Stimulated activated CD8-positive, alpha-beta memory T cell treated with anti-CD3 and anti-CD28 coated beads, Interleukin-2, amount 100 ng/mL, for 1 hour (primary cell): ENCODE measurements around the gene CYP1A1.

Source experiments
- DNase-seq, 2 donors: peaks; one replicate each; pipeline ENCODE4 v3.0.0-alpha.2; 2020; ENCODE audit warnings: low read depth in 2 of 2

CYP1A1 gene, protein sequence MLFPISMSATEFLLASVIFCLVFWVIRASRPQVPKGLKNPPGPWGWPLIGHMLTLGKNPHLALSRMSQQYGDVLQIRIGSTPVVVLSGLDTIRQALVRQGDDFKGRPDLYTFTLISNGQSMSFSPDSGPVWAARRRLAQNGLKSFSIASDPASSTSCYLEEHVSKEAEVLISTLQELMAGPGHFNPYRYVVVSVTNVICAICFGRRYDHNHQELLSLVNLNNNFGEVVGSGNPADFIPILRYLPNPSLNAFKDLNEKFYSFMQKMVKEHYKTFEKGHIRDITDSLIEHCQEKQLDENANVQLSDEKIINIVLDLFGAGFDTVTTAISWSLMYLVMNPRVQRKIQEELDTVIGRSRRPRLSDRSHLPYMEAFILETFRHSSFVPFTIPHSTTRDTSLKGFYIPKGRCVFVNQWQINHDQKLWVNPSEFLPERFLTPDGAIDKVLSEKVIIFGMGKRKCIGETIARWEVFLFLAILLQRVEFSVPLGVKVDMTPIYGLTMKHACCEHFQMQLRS

GRCh38 chr15:74725225-74725774 is at the start of gene CYP1A1:
TSS of gene CYP1A1 (minus strand) at chr15:74725528. CDS start at chr15:74723097, 2,431 bp downstream.
- no peak for DNase-seq

- DNase-seq, result no peak
These were observed 48.5 kb upstream of the CYP1A1 start for GRCh38 chr15:74773731-74774252.

GRCh38 chr15:74773329-74773728 is 48.0 kb upstream of the CYP1A1 start:
- DNase-seq, result no peak

DNA sequence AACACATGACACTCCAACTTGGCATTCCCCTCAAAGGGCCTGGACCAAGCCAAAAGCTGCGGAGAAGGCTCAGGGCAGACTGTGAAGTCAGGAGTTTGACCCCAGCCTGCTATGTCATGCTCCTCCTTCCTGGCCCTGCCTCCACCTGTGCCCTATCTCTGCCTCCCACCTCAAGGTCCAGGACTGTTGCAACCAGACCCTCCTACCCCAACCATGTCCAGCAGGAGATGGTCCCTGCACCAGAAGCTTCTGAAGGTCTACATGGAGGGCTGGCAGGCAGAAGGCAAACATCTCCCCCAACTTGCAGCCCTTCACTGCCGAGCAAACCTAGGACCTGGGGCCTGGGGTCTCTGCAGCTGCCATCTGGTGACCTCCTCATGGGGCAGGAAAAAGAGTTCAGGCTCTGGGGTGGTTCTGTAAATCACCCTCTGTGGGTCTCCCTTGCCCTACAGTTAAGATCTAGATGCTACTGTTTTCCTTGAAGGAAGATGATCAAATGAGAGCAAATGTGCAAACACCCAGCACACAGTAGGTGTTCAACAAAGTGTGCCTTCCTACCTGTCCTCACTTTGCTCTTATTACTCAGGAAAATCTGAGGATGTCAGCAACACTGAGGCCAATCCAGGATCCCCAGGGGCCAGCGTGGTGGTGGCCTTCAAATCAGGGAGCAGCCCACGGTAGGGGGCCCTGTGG is 45.0 kb upstream of the CYP1A1 start:
- no peak for DNase-seq

GRCh38 chr15:74769463-74770025 is 44.2 kb upstream of the CYP1A1 start:
- DNase-seq, result no peak

DNA sequence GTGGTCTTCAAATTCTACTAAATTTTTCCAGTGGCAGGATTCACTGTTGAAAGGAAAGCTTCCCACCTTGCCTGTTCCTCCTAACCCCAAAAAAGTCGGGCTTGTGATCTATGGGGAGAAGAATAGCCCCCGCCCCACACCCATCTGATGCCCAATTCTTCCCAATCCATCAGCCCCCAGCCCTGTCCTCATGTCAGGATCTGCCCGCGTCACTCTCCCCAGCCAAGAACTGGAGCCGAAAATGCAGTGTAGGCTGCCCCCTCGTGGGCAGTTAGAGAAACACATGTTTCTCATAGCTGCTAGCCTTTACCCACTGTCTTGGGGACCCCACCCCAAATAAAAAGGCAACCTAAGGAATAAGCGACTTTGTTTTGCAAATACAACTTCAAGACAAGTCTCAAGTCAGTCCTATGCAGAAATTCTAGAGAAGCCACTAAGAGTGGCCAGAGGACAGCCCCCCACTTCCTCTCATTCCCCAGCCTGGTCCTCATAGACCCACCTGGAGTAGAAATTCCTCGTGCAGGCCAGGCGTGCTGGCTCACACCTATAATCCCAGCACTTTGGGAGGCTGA is 43.5 kb upstream of the CYP1A1 start:
- DNase-seq, result no peak

DNA sequence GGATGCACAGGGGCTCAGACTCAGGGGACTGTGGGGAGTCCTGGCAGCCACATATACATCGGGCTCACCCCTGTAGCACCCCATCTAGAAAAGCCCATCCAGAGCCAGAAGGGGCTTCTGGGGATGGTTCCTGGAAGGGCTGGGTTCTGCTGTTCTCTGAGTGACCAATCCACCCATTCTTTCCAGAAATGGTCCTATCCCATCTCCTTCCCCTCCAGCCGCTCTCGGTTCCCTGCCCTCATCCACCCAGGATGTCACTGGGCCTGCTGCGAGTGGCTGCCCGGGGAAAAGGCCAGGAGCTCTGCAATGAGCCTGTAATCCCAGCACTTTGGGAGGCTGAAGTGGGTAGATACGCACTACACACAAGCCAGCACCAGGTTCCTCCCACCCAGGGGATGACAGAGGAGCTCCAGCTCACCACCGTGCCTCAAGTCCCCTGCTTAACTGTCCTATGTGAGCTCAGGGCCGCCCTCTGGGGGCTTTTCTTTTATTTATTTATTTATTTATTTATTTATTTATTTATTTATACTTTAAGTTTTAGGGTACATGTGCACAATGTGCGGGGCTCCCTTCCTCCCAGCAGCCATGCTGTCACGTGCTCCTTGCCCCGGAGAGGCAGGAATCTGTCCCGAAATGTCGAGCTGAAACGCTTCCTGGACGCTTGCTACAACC is 42.9 kb upstream of the CYP1A1 start:
- no peak for DNase-seq

DNA sequence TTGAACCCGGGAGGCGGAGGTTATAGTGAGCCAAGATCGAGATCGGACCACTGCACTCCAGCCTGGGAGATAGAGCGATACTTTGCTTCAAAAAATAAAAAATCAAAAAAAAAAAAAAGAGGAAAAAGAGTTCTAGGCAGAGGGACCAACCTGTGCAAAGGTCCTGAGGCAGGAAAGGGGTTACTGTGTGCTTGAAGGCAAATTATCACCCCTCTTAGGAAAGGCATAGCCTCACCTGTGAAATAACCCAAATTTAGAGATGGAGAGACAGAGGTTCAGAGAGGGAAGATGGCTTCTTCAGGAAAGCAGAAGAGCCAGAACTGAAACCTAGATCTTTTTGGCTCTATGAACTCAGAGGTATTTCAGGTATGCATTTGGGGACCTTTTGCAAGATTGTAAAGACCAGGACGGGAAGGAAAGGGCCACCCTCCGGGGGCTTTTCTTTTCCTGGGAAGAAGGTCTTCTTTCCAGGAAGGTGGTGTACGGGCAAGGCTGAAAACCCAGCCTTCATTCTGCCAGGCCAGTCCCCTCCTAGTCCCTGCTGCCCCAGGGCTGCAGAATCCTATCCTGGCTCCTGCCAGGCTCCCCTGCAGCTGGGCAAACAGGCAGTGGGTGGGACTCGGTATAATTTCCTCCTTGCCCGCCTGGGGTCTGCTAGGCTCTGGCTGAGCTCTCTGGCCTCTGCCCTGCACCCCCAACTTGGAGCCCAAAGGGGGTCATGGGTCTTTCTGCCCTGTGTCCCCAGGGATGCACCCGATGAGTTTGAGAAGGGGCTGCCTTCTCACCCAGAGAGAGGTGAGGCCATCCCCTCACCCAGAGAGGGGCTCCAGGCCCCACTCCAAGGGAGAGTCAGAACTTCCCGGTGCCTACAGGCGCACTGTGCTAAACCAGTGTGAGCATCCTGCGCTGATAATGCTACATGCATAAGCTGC is 42.1 kb upstream of the CYP1A1 start:
- no peak for DNase-seq

DNA sequence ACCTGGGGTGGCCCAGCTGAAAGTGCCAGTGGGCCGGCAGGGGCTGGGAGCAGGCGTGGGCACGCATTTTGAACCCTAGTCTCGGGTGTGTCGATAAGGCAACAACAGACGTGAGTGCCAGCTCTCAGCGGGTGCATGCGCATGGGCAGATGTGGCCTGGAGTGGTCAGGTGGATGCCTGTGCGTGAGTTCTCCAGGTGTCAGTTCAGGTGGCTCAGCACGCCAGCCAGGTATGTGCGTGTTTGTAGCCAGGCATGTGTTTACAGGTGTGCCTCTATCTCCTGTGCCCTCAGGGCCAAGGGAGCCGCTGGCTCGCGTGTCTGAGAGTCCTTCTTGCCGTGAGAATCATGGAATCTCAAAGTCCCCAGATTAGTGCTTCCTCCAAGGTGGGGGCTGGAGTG is 38.1 kb upstream of the CYP1A1 start:
- DNase-seq, result no peak

GRCh38 chr15:74762791-74763150 is 37.4 kb upstream of the CYP1A1 start:
- DNase-seq, result no peak

- DNase-seq, result no peak
These were observed 33.4 kb upstream of the CYP1A1 start for GRCh38 chr15:74758736-74759135.

GRCh38 chr15:74754593-74755215 is 29.4 kb upstream of the CYP1A1 start:
- no peak for DNase-seq

DNA sequence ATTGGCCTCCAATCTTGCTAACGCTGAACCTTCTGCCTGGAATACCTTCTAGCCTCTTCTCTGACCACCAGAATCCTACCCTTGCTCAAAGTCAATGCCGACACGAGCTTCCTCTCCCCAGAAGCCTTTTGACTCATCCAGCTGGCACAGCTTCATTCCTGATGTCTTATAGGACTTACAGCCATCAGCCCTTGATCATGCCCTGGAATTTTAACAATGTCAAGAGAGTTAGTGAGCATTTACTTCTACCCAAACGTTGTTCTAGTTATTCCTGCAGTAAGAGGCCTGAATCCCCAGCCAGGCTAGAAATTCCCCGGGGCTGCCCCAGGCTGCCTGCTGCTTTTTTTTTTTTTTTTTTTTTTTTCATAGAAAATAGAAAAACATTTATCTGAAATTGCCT is 27.2 kb upstream of the CYP1A1 start:
- no peak for DNase-seq

DNA sequence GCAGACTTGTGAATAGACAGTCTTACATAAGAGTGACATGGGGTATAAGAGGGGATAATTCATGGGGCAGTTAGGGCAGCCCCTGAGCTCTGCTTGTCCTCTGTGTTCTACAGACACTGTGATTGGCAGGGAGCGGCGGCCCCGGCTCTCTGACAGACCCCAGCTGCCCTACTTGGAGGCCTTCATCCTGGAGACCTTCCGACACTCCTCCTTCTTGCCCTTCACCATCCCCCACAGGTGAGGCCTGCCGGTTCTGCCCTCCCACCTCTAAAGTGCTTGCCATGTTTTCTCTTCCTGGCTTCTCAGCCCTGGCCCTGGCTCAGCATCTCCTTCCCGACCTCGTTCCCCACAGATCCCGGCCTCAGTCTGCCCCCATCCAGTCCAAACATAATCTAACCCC is 26.7 kb upstream of the CYP1A1 start:
- DNase-seq, result no peak

DNA sequence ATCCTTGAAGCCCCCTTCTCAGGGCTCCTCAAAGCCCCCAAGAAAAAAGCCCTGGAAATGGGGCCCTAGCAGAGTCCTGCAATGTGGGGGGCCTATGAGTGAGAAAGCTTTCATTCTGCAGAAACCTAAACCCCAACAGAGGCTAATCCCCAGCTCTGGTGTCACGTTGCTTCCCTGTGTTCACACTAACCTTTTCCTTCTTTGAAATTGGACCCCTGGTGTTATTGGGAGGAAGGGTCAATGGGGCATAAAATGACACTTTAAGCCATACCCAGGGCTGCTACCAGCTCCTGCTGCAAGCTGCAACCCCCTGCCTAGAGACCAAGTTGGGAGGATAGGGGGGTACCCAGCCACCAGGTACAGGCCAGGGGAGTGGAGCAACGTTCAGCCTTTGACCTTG is 25.4 kb upstream of the CYP1A1 start:
- DNase-seq, result no peak

- DNase-seq, result no peak
These were observed 24.5 kb upstream of the CYP1A1 start for GRCh38 chr15:74749832-74750231.

GRCh38 chr15:74748322-74748946 is 23.1 kb upstream of the CYP1A1 start, which contains the start of gene CYP1A2:
TSS of gene CYP1A2 (plus strand) at chr15:74748845. CDS start at chr15:74749739, 894 bp downstream.
- no peak for DNase-seq

GRCh38 chr15:74746389-74746788 is 21.1 kb upstream of the CYP1A1 start:
- no peak for DNase-seq

DNA sequence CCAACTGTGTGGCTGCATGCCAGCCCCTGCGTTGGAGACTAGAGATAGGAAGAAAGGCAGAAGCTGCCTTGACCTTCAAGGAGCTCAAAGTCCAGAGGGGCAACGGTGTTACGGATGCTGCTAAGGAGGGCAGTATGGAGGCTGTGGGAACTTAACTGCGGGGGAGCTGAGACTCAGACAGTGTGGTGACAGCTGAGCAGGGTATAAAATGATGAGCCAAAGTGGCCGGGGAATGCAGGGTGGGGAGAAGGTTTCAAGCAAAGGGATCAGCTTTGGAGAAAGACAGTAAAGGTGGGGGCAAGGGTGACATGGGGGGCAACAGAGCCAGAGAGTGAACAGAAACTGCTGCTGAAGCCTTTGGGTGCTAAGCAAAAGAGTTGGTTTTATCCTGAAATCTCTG is 17.1 kb upstream of the CYP1A1 start:
- DNase-seq, result no peak
